IPS DF 19.7 (cell line): ENCODE measurements around the gene ZNF71.
"Not testable (repeated sequence)": the region's sequence is repeated elsewhere in the genome, so short reads cannot be mapped to it uniquely, and the experiment has no call there.

Experiments
- DNase-seq: peaks from one replicate; pipeline ENCODE4 v3.0.0-alpha.2; 2013; ENCODE audit warnings: low read depth, low spot score

Gene ZNF71

GRCh38 chr19:56622374-56622773 is 27.3 kb downstream of the ZNF71 start:
- no peak for DNase-seq

DNA sequence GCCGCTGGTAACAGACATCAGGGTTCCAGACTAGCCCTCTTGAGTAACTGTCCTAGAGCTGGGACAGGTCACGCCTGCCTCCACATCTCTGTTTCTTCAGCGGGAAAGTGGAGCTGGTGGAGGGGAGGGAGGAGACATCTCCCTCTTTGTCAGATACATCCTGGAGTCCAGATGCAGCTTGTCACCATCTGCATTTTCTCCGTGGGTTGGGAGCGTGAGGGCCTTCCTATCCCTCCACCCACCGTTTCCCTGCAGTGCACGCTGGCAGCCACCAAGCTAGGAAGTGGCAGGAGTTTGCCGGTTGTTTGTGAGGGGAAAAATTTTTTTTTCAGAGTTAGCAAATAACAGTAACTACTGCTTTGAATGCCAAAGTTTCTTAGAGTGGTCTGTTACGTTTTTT is 27.9 kb downstream of the ZNF71 start:
- DNase-seq: no peak

- no peak for DNase-seq
Observed at GRCh38 chr19:56625708-56626107, 30.6 kb downstream of the ZNF71 start.

DNA sequence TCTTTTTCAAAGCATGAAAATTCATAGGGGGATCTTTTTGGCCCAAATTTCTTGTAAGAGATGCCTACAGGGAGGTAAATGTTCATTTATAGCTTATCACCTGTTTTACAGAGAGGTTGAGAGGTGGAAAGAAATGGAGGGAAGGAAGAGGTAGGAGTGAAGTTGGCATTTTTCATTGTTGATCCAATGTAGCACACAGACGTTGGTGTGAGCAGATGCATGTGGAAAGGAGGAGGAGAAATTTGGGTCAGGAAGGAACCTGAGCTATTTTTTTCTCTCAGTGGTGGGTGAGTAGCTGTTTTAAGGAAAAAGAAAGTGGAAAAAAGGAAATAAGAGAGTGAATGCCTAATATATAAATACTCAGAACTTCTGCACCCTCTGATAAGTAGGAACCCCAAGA is 37.9 kb downstream of the ZNF71 start:
- DNase-seq: no peak

- DNase-seq: peak; percentile 42
Observed at GRCh38 chr19:56637976-56638555, 43.0 kb downstream of the ZNF71 start.

- DNase-seq: no peak
Observed at GRCh38 chr19:56639217-56639616, 44.1 kb downstream of the ZNF71 start.

DNA sequence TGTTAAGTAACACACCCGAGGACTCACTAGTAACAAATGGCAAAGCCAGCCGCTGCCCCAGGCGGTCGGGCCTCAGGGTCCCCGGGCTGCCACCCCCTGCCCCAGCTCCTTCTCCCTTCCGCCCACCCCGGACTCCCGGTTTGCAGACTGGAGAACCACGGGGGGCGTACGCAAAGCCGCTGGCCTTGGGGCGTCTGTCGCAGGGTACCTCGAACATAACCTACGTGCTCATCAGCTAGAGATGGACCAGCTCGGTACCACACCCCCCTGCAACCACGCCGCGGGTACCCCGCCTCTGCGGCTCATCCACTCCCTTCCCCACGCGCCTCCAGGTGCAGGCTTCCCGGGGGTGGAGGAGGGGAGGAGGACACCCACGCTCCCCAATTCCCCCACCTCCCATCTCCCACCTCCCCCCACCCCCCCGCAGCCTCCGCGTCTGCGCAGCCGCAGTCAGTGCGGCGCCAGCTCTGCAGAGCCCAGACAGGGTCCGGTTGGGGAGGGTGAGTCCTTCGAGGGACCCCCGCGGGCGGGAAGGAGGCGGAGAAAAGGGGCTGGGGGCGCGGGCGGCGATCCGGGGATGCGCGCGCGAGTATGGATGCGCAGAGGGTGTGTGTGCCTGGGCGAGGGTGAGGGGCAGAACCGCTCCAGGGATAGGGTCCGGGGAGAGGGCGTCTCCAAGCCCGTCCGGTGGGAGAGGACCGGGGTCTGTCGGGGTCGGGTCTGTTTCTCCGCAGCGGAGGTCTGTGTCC is 47.8 kb downstream of the ZNF71 start, which contains the start of gene SMIM17:
SMIM17 (plus strand) TSS at position 449 of the 749 bp plus-strand sequence. CDS start 2,509 bp downstream, outside the sequence.
- DNase-seq: no peak

GRCh38 chr19:56643460-56643955 is 48.4 kb downstream of the ZNF71 start:
- DNase-seq: no peak

DNA sequence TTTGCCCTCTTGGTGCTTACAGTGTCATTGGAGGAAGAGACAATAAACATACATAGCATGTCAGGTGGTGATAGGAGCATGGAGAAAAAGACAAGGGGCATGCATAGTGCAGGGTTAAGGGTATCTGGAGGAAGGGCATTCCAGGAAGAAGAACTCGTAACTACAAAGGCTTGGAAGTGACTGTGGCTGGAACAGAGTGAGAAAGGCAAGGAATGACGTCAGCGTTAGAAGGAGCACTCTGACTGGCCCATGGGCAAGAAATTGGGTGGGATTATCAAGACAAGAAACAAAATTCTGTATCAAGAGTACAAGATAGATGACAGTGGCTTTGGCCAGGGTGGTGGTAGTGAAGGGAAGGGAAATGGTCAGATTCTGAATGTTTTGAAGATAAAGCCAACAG is 59.0 kb downstream of the ZNF71 start:
- no peak for DNase-seq

DNA sequence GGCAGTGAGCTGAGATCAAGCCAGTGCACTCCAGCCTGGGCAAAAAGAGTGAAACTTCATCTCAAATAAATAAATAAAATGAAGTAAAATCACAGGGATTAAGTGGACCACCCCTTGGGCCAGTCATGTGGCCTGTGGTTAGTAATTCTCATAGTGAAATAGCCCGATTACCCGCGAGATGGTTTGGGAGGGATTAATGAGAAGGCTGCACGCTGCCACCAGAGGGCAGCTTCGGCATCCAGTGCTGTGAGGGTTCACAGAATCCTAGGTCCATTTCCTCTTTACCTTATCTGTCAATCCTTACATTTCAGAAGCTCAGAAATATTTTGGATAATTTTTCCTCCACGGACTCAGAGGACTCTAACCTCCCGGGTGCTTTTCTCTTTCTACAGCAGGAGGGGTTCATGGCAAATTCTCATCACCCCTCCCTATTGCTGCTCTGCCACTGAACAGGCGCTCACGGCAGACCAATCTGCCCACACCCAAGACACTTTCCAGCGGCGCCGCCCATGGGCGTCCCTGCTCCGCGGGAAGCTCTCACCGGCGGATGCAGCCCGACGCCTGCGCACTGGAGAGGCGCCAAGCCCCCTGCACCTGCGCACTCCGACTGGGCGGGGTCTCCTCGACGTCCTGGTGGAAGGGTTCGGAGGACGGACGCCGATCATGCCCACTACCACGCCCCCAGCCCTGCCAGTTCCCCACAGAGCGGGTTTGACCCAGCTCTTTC is 65.4 kb downstream of the ZNF71 start:
- no peak for DNase-seq

DNA sequence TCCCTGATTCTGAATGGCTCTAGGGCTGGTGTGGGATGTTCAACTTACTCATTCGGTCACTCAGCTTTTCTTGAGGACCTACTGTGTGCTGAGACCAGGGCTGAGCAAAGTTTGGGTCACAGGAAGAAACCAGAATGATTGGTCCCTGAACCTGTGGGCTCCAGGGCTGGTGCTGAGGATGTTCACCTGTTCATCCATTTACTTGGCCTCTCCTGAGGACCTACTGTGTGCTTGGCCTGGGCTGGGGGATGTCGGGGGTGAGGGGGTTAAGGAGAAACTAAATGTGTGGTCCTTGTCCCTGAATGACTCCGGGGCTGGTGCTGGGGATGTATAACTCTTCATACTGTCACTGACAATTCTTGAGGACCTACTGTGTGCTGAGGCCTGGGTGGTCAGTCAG is 66.1 kb downstream of the ZNF71 start:
- no peak for DNase-seq

- DNase-seq: no peak
Observed at GRCh38 chr19:56663931-56664500, 68.9 kb downstream of the ZNF71 start.

DNA sequence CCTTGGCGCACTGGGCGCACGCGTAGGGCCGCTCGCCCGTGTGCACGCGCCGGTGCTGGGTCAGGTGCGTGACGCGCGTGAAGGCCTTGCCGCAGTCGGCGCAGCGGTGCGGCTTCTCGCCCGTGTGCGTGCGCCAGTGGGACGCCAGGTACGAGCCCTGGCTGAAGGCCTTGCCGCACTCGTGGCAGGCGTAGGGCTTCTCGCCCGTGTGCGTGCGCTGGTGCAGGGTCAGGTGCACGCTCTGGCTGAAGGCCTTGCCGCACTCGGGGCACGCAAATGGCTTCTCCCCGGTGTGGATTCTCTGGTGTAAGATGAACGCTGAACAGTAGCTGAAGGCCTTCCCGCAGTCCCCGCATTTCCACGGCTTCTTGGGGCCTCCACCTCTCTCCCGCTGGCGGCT is 69.4 kb downstream of the ZNF71 start:
- no peak for DNase-seq

- no peak for DNase-seq
Observed at GRCh38 chr19:56667311-56667870, 72.3 kb downstream of the ZNF71 start.

GRCh38 chr19:56668676-56669075 is 73.6 kb downstream of the ZNF71 start:
- no peak for DNase-seq

GRCh38 chr19:56670401-56670960 is 75.4 kb downstream of the ZNF71 start:
- DNase-seq: no peak

DNA sequence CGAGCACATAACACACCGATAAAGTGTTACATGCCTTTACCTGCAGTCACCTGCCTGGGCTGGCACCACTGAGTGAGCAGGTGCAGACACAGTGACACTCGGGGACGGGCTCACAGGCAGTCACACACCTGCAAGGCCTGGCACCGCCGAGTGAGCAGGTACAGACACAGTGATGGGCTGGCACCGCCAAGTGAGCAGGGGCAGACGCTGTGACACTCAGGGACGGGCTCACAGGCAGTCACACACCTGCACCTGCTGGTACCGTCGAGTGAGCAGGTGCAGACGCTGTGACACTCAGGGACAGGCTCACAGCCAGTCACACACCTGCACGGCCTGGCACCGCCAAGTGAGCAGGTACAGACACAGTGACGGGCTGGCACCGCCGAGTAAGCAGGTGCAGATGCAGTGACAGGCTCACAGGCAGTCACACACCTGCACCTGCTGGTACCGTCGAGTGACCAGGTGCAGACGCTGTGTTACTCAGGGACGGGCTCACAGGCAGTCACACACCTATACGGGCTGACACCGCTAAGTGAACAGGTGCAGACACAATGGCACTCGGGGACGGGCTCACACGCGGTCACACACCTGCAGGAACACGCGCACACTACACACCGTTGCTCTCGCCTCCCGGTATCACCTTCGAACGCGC is 76.0 kb downstream of the ZNF71 start:
- DNase-seq: no peak

GRCh38 chr19:56671613-56671994 is 76.5 kb downstream of the ZNF71 start, which contains the start of gene ZNF835:
Gene ZNF835, minus strand, starts transcription at chr19:56671757. Its CDS starts 6,559 bp downstream, at chr19:56665198.
- DNase-seq: peak; percentile 12

DNA sequence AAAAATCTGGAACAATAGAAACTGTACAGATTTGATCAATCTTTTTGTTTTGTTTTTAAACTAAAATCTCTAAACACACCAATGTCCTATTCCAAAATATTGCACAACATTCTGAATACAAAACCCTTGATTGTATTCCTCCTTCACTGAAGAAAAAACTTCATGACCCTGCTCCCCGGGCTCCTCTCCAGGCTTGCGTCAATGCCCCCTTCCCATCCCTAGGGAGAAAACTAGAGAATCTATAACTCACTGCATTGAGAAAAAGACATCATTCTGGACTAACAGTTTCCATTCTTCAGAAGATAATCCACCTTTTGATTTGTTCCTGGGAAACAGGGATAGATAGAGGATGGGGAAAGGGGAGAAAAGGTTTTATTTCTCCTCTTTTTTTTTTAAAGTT is 77.5 kb downstream of the ZNF71 start:
- not testable (repeated sequence) for DNase-seq
